GM18502 (cell line): ENCODE measurements around the gene RBP7.
"Not testable (repeated sequence)": the region's sequence is repeated elsewhere in the genome, so short reads cannot be mapped to it uniquely, and the experiment has no call there.

Experiments
- ATAC-seq: cut with Tn5 transposase; IDR thresholded peaks from one replicate; pipeline ENCODE4 v1.9.1; 2021; ENCODE audit warnings: mild to moderate bottlenecking; ENCODE audit not compliant: unreplicated experiment, poor library complexity

RBP7 gene

GRCh38 chr1:9996624-9997582, at the start of gene RBP7:
Gene RBP7, plus strand, starts transcription at chr1:9997228. Its CDS starts 31 bp downstream, at chr1:9997259.
- no peak for ATAC-seq

- ATAC-seq: no peak
Measured at GRCh38 chr1:9957726-9958125, 39.3 kb upstream of the RBP7 start.

- no peak for ATAC-seq
Measured at GRCh38 chr1:9960011-9960410, 37.0 kb upstream of the RBP7 start.

- ATAC-seq: no peak
Measured at GRCh38 chr1:9960706-9961562, 36.1 kb upstream of the RBP7 start.

GRCh38 chr1:9984253-9984652, 12.8 kb upstream of the RBP7 start:
- no peak for ATAC-seq

- ATAC-seq: no peak
Measured at GRCh38 chr1:9985001-9985400, 12.0 kb upstream of the RBP7 start.

GRCh38 chr1:9989773-9990172, 7.3 kb upstream of the RBP7 start:
- ATAC-seq: no peak

- ATAC-seq: no peak
Measured at GRCh38 chr1:9990944-9991343, 6.1 kb upstream of the RBP7 start.

GRCh38 chr1:9992910-9993309, 4.1 kb upstream of the RBP7 start:
- no peak for ATAC-seq

- no peak for ATAC-seq
Measured at GRCh38 chr1:9993561-9994075, 3.4 kb upstream of the RBP7 start.

GRCh38 chr1:10001016-10001665, 4.1 kb downstream of the RBP7 start:
- no peak for ATAC-seq

- not testable (repeated sequence) for ATAC-seq
Measured at GRCh38 chr1:10005248-10005647, 8.2 kb downstream of the RBP7 start.

- no peak for ATAC-seq
Measured at GRCh38 chr1:10007169-10007568, 10.1 kb downstream of the RBP7 start.

GRCh38 chr1:10014016-10014415, 17.0 kb downstream of the RBP7 start:
- ATAC-seq: no peak

GRCh38 chr1:10019561-10019960, 22.5 kb downstream of the RBP7 start:
- ATAC-seq: no peak

GRCh38 chr1:10020086-10020485, 23.1 kb downstream of the RBP7 start:
- ATAC-seq: no peak

- not testable (repeated sequence) for ATAC-seq
Measured at GRCh38 chr1:10020678-10021077, 23.6 kb downstream of the RBP7 start.

- not testable (repeated sequence) for ATAC-seq
Measured at GRCh38 chr1:10021992-10022391, 25.0 kb downstream of the RBP7 start.

- no peak for ATAC-seq
Measured at GRCh38 chr1:10022656-10023055, 25.6 kb downstream of the RBP7 start.

- no peak for ATAC-seq
Measured at GRCh38 chr1:10025354-10025753, 28.3 kb downstream of the RBP7 start.
